GM23248 (cell line): ENCODE measurements around the gene SMYD3. TPM values are rescaled to one million over a fixed set of nuclear protein-coding genes. Genes with fewer than 3 reads are reported as not detected.

ENCODE experiments used
- DNase-seq: peaks from one replicate; pipeline ENCODE4 v3.0.0-alpha.2; 2015
- H2AFZ ChIP-seq: fragments of 200-600 bp; sonication (generic); 2 replicates; pipeline ENCODE4 v1.6.1; 2016; ENCODE audit warnings: antibody characterized with exemption
- H3F3A ChIP-seq: fragments of 200-600 bp; sonication (generic); 2 replicates; pipeline ENCODE4 v1.6.1; 2016; ENCODE audit warnings: mild to moderate bottlenecking, antibody characterized with exemption, mixed run types; ENCODE audit not compliant: insufficient read depth
- H3K27ac ChIP-seq: fragments of 200-600 bp; sonication (generic); 2 replicates; pipeline ENCODE4 v1.5.1; 2016; ENCODE audit warnings: mild to moderate bottlenecking
- H3K27me3 ChIP-seq: fragments of 200-600 bp; sonication (generic); replicated peaks from 2 replicates; pipeline ENCODE4 v1.6.1; 2016; ENCODE audit warnings: mild to moderate bottlenecking; ENCODE audit not compliant: insufficient read depth
- H3K36me3 ChIP-seq: fragments of 200-600 bp; sonication (generic); 2 replicates; pipeline ENCODE4 v1.6.1; 2016; ENCODE audit warnings: low read depth, mild to moderate bottlenecking
- H3K4me1 ChIP-seq: fragments of 200-600 bp; sonication (generic); 2 replicates; pipeline ENCODE4 v1.6.1; 2016; ENCODE audit warnings: mild to moderate bottlenecking; ENCODE audit not compliant: insufficient read depth
- H3K4me2 ChIP-seq: fragments of 200-600 bp; sonication (generic); one replicate; pipeline ENCODE4 v1.6.1; 2016; ENCODE audit warnings: mild to moderate bottlenecking; ENCODE audit not compliant: unreplicated experiment
- H3K4me3 ChIP-seq: fragments of 200-600 bp; sonication (generic); 2 replicates; pipeline ENCODE4 v1.5.1; 2016; ENCODE audit warnings: mild to moderate bottlenecking
- H3K79me2 ChIP-seq: fragments of 200-600 bp; sonication (generic); 2 replicates; pipeline ENCODE4 v1.6.1; 2016; ENCODE audit warnings: mild to moderate bottlenecking; ENCODE audit not compliant: insufficient read depth
- H3K9ac ChIP-seq: fragments of 200-600 bp; sonication (generic); 2 replicates; pipeline ENCODE4 v1.6.1; 2016; ENCODE audit warnings: mild to moderate bottlenecking
- H3K9me2 ChIP-seq: fragments of 200-600 bp; sonication (generic); 2 replicates; pipeline ENCODE4 v1.6.1; 2016; ENCODE audit warnings: mixed run types, mild to moderate bottlenecking, moderate library complexity; ENCODE audit not compliant: insufficient read depth
- H3K9me3 ChIP-seq: fragments of 200-600 bp; sonication (generic); one replicate; pipeline ENCODE4 v1.6.1; 2017; ENCODE audit warnings: low read depth
- H4K20me1 ChIP-seq: fragments of 200-600 bp; sonication (generic); 2 replicates; pipeline ENCODE4 v1.6.0; 2016; ENCODE audit not compliant: insufficient read depth
- EZH2 ChIP-seq: fragments of 200-600 bp; sonication (generic); IDR thresholded peaks from 2 replicates; pipeline ENCODE4 v1.6.1; 2018; ENCODE audit warnings: antibody characterized with exemption, mild to moderate bottlenecking; ENCODE audit not compliant: insufficient read depth, poor library complexity, severe bottlenecking
- EZH2phosphoT487 ChIP-seq: fragments of 200-600 bp; sonication (generic); IDR thresholded peaks from 2 replicates; pipeline ENCODE4 v1.6.1; 2018; ENCODE audit warnings: antibody characterized with exemption, moderate library complexity, mild to moderate bottlenecking, low read depth; ENCODE audit not compliant: insufficient read depth
- WGBS, 2 experiments: methylation state at CpG; one replicate each; pipeline ENCODE4 v1.1.6; 2015 to 2017; ENCODE audit warnings: low lambda C conversion rate in 2 of 2, low coverage in 1 of 2; ENCODE audit errors: missing lambda C conversion rate in 2 of 2; 5-methylcytosine and 5-hydroxymethylcytosine counted together
- in situ Hi-C: fragments of 300-500 bp; cut with MboI; formaldehyde crosslinking; loops from 2 replicates; pipeline ENCODE4 v1.15.0; 2020
- polyA plus RNA-seq: library from polyadenylated mRNA; unstranded; fragments of >200 nt; fragmentation: Nextera tagmentation; extraction: Ambion mirVana; gene quantifications from 2 replicates; pipeline ENCODE4 v1.2.1, GENCODE V29; 2016
- total RNA-seq: library from RNA; depleted of rRNA; stranded (reverse); fragments of >200 nt; shearing (Covaris generic); gene quantifications from 2 replicates; pipeline ENCODE4 v1.2.3, GENCODE V29; 2014

The SMYD3 gene
- total and polyA plus RNA-seq, 2 experiments from 2014 or later, result 32.1 to 44.8 TPM

DNA sequence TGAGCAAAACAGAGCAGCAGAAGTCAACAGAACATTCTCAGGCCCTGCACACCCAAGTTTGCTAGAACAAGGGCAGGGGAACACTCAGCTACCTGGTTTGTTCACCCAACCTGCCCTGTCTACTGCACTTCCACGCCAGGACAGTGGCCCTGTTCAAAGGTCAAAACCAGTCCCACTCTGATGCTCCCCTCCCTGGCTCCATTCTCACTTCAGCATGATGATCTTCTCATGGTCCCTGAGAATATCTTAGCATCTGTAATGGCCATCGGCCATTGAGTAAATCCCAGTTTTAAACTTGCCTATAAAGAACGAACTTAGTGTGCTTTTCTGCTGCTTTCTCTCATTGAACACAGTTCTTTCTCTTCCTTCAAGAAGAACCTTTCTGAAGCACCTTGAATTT lies 293.6 kb downstream of the SMYD3 start:
- Histone ChIP-seq H3K36me3 (no peaks in the 10 kb centered on the region), H3K27ac (no peak overlapping the region), H3K4me1 (peaks cover 7% of the 10 kb centered on the region), H3K79me2 (no peaks in the 10 kb centered on the region), H3F3A (0 out of 2 replicates have a peak, but pooled peaks cover 9% of the 10 kb centered on the region), H3K4me2 (no peak overlapping the region), H3K9me3 (no peaks in the 10 kb centered on the region), H3K27me3 (no peaks in the 10 kb centered on the region), H2AFZ (no peak overlapping the region), H3K9ac (no peak overlapping the region), H3K9me2 (no peaks in the 10 kb centered on the region), H4K20me1 (no peaks in the 10 kb centered on the region), H3K4me3 (no peak overlapping the region)
- no peak for DNase-seq
- no peak for TF ChIP-seq EZH2phosphoT487
- TF ChIP-seq EZH2, result no peak
- WGBS, 2 experiments, result 95% methylated on average over 3 of the region's 3 CpGs
- in situ Hi-C loops, result no loop called here

DNA sequence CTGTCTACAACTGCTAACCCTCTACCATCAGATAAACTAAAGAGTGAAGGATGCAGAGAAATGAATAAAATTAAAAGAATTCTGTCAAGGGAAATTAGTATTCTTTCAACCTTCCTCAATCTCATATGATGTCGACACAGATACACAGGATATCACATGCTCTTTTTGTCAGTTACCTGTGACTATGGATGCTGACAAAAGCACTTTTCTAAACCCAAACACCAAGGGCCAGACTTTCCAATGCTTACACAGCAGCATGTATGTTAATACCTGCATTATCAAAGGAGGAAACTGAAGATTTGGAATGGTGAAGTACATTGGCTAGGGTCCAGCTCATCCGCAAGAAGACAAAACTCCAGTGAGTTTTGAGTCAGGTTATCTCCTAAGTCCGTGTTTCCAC lies 294.0 kb downstream of the SMYD3 start:
- Histone ChIP-seq H2AFZ (no peak overlapping the region), H3K27me3 (no peaks in the 10 kb centered on the region), H3K27ac (no peak overlapping the region), H3K9me3 (no peaks in the 10 kb centered on the region), H3K79me2 (no peaks in the 10 kb centered on the region), H3K4me3 (no peak overlapping the region), H4K20me1 (no peaks in the 10 kb centered on the region), H3F3A (0 out of 2 replicates have a peak, but pooled peaks cover 9% of the 10 kb centered on the region), H3K9ac (no peak overlapping the region), H3K4me1 (peaks cover 7% of the 10 kb centered on the region), H3K36me3 (no peaks in the 10 kb centered on the region), H3K9me2 (no peaks in the 10 kb centered on the region), H3K4me2 (no peak overlapping the region)
- no peak for DNase-seq
- in situ Hi-C loops, result no loop called here
- TF ChIP-seq EZH2, result no peak
- no peak for TF ChIP-seq EZH2phosphoT487
- 91 to 94% methylated on average over 3 of the region's 3 CpGs for WGBS, 2 experiments

DNA sequence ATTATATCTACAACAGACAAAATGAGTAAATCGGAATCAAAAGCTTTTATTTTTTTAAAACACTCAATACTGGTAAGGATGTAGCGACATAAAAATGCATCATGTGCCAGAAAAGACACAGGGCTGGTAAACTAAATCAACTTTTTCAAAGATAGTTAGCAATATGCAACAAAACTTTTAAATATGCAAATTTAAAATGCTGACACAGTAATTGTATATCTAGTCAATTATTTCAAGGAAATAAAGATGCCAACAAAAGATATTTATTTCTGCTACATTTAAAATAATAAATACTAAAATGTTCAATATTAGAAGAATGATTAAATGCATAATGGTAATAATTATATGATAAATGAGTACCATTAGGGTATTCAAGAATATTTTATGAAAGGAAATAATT lies 295.1 kb downstream of the SMYD3 start:
- Histone ChIP-seq H2AFZ (no peak overlapping the region), H3K9me2 (no peaks in the 10 kb centered on the region), H3F3A (0 out of 2 replicates have a peak, but pooled peaks cover 9% of the 10 kb centered on the region), H4K20me1 (no peaks in the 10 kb centered on the region), H3K4me1 (peaks cover 7% of the 10 kb centered on the region), H3K9me3 (no peaks in the 10 kb centered on the region), H3K27me3 (no peaks in the 10 kb centered on the region), H3K9ac (no peak overlapping the region), H3K4me2 (no peak overlapping the region), H3K27ac (no peak overlapping the region), H3K79me2 (no peaks in the 10 kb centered on the region), H3K4me3 (no peak overlapping the region), H3K36me3 (no peaks in the 10 kb centered on the region)
- no peak for DNase-seq
- in situ Hi-C loops, result no loop called here
- TF ChIP-seq EZH2, result no peak
- TF ChIP-seq EZH2phosphoT487, result no peak
- 92 to 97% methylated on average over 2 of the region's 2 CpGs for WGBS, 2 experiments

DNA sequence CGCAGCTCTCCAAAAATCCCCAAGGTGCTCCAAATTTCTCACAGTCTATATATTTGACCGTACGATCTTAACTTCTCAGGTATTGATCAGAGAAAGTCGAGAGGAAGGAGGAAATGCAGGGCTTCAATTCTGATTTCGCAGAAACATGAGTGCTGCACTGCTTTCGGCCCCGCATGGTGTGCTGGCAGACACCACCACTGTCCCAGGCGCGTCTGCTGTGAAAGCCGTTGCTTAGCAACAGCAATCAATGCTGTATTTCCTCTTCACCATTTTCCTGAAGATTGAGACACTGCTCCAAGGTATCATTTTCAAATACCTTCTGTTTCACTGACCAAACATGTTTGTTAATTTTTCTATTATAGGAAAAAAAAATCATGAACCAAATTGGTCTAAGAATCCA lies 296.3 kb downstream of the SMYD3 start:
- Histone ChIP-seq H2AFZ (no peak overlapping the region), H3K4me1 (peaks cover 7% of the 10 kb centered on the region), H3K36me3 (no peaks in the 10 kb centered on the region), H3K9ac (no peak overlapping the region), H3K79me2 (no peaks in the 10 kb centered on the region), H3K9me2 (no peaks in the 10 kb centered on the region), H3K4me3 (no peak overlapping the region), H4K20me1 (no peaks in the 10 kb centered on the region), H3K4me2 (no peak overlapping the region), H3F3A (0 out of 2 replicates have a peak, but pooled peaks cover 9% of the 10 kb centered on the region), H3K27me3 (no peaks in the 10 kb centered on the region), H3K27ac (no peak overlapping the region), H3K9me3 (no peaks in the 10 kb centered on the region)
- no peak for DNase-seq
- TF ChIP-seq EZH2phosphoT487 (no peak), EZH2 (no peak)
- WGBS, 2 experiments, result 69 to 79% methylated on average over 10 of the region's 10 CpGs
- in situ Hi-C loops, result no loop called here

DNA sequence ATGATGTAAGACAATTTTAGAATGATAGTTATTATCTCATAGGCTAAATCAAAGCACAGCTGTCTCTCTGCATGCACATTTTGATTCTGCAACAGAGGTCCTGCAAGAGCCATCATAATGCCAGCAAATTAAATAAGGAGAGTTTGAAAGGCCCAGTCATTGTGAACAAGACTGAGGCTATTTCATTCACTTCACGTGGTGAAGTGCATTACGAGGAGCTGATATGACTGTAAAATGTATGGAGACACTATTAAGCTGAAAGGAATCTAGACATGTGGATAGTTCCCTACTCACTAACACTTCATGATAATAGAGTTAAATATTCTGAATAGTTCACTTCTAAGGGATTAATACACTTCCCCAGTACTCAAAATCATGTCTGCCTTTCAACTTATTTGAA lies 299.0 kb downstream of the SMYD3 start:
- H4K20me1 ChIP-seq, result no peaks in the 10 kb centered on the region
- no peaks in the 10 kb centered on the region for H3K4me1 ChIP-seq
- no peak for TF ChIP-seq EZH2
- TF ChIP-seq EZH2phosphoT487, result no peak
- no peak overlapping the region for H3K9ac ChIP-seq
- H3K79me2 ChIP-seq, result no peaks in the 10 kb centered on the region
- no peaks in the 10 kb centered on the region for H3K9me3 ChIP-seq
- no peak overlapping the region for H3K4me2 ChIP-seq
- H3K27me3 ChIP-seq, result no peaks in the 10 kb centered on the region
- no peaks in the 10 kb centered on the region for H3K9me2 ChIP-seq
- H3K36me3 ChIP-seq, result no peaks in the 10 kb centered on the region
- WGBS, 2 experiments, result 48 to 50% methylated on average over 2 of the region's 2 CpGs
- in situ Hi-C loops, result no loop called here
- H3K4me3 ChIP-seq, result no peak overlapping the region
- no peaks in the 10 kb centered on the region for H3F3A ChIP-seq
- no peak overlapping the region for H3K27ac ChIP-seq
- H2AFZ ChIP-seq, result no peak overlapping the region
- no peak for DNase-seq
